BLaER1 treated with 17β-estradiol and CSF1 and Interleukin-3, amounts not matched to agents 10 nM and 100 nM (cell line): Measurements from ENCODE around the gene GAPDHS.

Experiments used
- H3K27ac ChIP-seq, 11 experiments: shearing (Covaris generic); formaldehyde crosslinking; 2 replicates each; pipeline ENCODE4 v1.8.1; 2022
- H3K27me3 ChIP-seq, 11 experiments: shearing (Covaris generic); formaldehyde crosslinking; 2 replicates each; pipeline ENCODE4 v1.8.1; 2022
- H3K36me3 ChIP-seq, 11 experiments: shearing (Covaris generic); formaldehyde crosslinking; 2 replicates each; pipeline ENCODE4 v1.8.1; 2022
- H3K4me1 ChIP-seq, 10 experiments: shearing (Covaris generic); formaldehyde crosslinking; 2 replicates each; pipeline ENCODE4 v1.8.1; 2022
- H3K4me2 ChIP-seq, 11 experiments: shearing (Covaris generic); formaldehyde crosslinking; 2 replicates each; pipeline ENCODE4 v1.8.1; 2022
- H3K4me3 ChIP-seq, 10 experiments: shearing (Covaris generic); formaldehyde crosslinking; 2 replicates each; pipeline ENCODE4 v1.8.1; 2022
- H3K9ac ChIP-seq, 11 experiments: shearing (Covaris generic); formaldehyde crosslinking; 2 replicates each; pipeline ENCODE4 v1.8.1; 2022
- H3K9me3 ChIP-seq, 11 experiments: shearing (Covaris generic); formaldehyde crosslinking; replicated peaks in 1 of 11; 2 replicates each; pipeline ENCODE4 v1.8.1; 2022
- H4K20me1 ChIP-seq, 11 experiments: shearing (Covaris generic); formaldehyde crosslinking; 2 replicates each; pipeline ENCODE4 v1.8.1; 2022
- Cebpa-rat ChIP-seq, 11 experiments: shearing (Covaris generic); IDR thresholded peaks; 2 replicates each; pipeline ENCODE4 v1.8.1; 2022

The GAPDHS gene

GRCh38 chr19:35549174-35549788, 16.0 kb downstream of the GAPDHS start:
- no peak for TF ChIP-seq Cebpa-rat (IDR thresholded peaks at IDR 0.05)
- Histone ChIP-seq H3K36me3 (peaks cover 9 to 48% (median 26%) of the 10 kb centered on the region in 11 experiments; a peak in 17 of 22 replicates), H3K4me1 (peaks cover 17 to 32% (median 24%) of the 10 kb centered on the region in 10 experiments), H3K9me3 (no peaks in the 10 kb centered on the region), H3K9ac (no peak overlapping the region), H3K27me3 (no peaks in the 10 kb centered on the region), H3K27ac (no peak overlapping the region), H4K20me1 (peaks cover 3 to 64% (median 22%) of the 10 kb centered on the region in 11 experiments; a peak in 14 of 22 replicates), H3K4me2 (no peak overlapping the region), H3K4me3 (no peak overlapping the region)

DNA sequence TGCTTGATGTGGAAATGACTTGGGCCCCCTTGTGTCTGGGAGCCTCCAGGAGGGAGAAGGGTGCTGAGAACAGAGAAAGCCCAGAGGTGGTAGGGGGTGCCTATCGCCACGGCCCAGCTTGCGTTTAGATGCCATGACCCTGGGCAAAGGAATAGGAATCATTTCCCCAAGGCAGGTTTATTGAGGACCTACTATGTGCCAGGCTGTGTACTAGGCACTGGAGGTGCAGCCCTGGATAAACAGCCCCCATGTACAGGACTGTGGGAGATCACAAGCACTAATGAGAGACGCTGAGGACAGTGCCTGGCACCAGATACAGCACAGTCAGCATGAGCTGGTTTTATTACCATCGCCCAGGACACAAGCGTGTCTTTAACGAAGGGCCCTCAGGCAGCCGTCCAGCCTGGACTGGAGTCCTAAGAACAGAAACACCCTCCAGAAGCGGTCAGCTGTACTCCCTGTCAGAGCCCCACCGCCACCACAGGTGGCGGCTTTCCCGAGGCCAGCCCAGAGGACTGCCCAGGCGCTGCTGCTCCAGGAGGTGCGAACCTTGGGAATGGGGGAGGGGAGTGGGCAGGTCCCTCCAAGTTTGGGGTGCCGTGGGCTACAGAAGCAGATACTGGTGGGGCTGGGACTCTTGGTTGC, 16.7 kb downstream of the GAPDHS start:
- Histone ChIP-seq H3K36me3 (peaks cover 9 to 48% (median 26%) of the 10 kb centered on the region in 11 experiments; a peak in 17 of 22 replicates), H3K27me3 (no peaks in the 10 kb centered on the region), H3K27ac (no peak overlapping the region), H3K9ac (no peak overlapping the region), H3K9me3 (no peaks in the 10 kb centered on the region), H3K4me3 (no peak overlapping the region), H4K20me1 (peaks cover 3 to 64% (median 22%) of the 10 kb centered on the region in 11 experiments; a peak in 14 of 22 replicates), H3K4me1 (peaks cover 11 to 26% (median 18%) of the 10 kb centered on the region in 10 experiments), H3K4me2 (no peak overlapping the region)
- no peak for TF ChIP-seq Cebpa-rat (IDR thresholded peaks at IDR 0.05)

GRCh38 chr19:35551091-35551810, 18.0 kb downstream of the GAPDHS start:
- TF ChIP-seq Cebpa-rat (IDR thresholded peaks at IDR 0.05) = no peak
- H3K9me3 ChIP-seq = no peaks in the 10 kb centered on the region
- H4K20me1 ChIP-seq = peaks cover 3 to 64% (median 22%) of the 10 kb centered on the region in 11 experiments; a peak in 14 of 22 replicates
- peaks cover 8 to 24% (median 18%) of the 10 kb centered on the region in 10 experiments for H3K4me1 ChIP-seq
- H3K27ac ChIP-seq = no peak overlapping the region
- H3K4me2 ChIP-seq = no peak overlapping the region
- no peak overlapping the region for H3K4me3 ChIP-seq
- H3K9ac ChIP-seq = no peak overlapping the region
- no peaks in the 10 kb centered on the region for H3K27me3 ChIP-seq
- peaks cover 9 to 48% (median 26%) of the 10 kb centered on the region in 11 experiments; a peak in 17 of 22 replicates for H3K36me3 ChIP-seq

GRCh38 chr19:35552534-35553384, 19.5 kb downstream of the GAPDHS start:
- no peak for TF ChIP-seq Cebpa-rat (IDR thresholded peaks at IDR 0.05)
- no peak overlapping the region; a peak in 1 of 22 replicates for H3K9ac ChIP-seq
- H3K4me1 ChIP-seq = peaks cover 0 to 14% (median 5%) of the 10 kb centered on the region in 10 experiments; a peak in 7 of 20 replicates
- no peaks in the 10 kb centered on the region for H3K9me3 ChIP-seq
- H3K4me2 ChIP-seq = no peak overlapping the region
- H3K4me3 ChIP-seq = no peak overlapping the region
- H3K36me3 ChIP-seq = peaks cover 7 to 35% (median 18%) of the 10 kb centered on the region in 11 experiments; a peak in 15 of 22 replicates
- H3K27me3 ChIP-seq = no peaks in the 10 kb centered on the region
- H3K27ac ChIP-seq = no peak overlapping the region
- peaks cover 0 to 58% (median 12%) of the 10 kb centered on the region in 11 experiments; a peak in 13 of 22 replicates for H4K20me1 ChIP-seq

- Histone ChIP-seq H3K4me1 (peaks cover 4 to 16% (median 9%) of the 10 kb centered on the region in 10 experiments), H3K9me3 (no peaks in the 10 kb centered on the region), H4K20me1 (peaks cover 0 to 54% (median 12%) of the 10 kb centered on the region in 11 experiments; a peak in 13 of 22 replicates)
These were observed 20.2 kb downstream of the GAPDHS start for GRCh38 chr19:35553385-35554000.

DNA sequence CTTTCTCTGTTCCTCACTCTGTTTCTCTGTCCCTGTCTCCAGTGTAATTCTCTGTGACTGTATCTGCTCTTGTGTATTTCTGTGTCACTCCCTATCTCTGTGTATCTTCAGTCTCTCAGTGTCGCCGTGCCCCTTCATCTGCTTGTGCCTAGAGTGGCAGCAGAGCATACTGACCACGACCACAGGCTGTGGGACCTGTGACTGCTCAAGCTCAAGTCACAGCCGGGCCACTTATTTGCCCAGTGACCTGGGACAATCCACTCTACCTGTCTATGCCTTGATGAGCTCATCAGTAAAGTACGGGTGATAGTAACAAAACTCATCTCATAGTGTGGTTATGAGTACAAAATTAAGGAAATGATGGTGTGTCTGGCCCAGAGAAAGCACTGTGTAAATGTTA, 20.8 kb downstream of the GAPDHS start:
- no peak for TF ChIP-seq Cebpa-rat (IDR thresholded peaks at IDR 0.05)

More at GRCh38 chr19:35553385-35554000, 20.2 kb downstream of the GAPDHS start:
- H3K4me2 ChIP-seq = no peak overlapping the region
- peaks cover 0 to 28% (median 14%) of the 10 kb centered on the region in 11 experiments; a peak in 11 of 22 replicates for H3K36me3 ChIP-seq
- peaks cover 0 to 4% (median 0%) of the 10 kb centered on the region in 11 experiments; a peak in 2 of 22 replicates for H3K27me3 ChIP-seq
- no peak overlapping the region for H3K4me3 ChIP-seq
- H3K9ac ChIP-seq = no peak overlapping the region; a peak in 1 of 22 replicates
- no peak overlapping the region for H3K27ac ChIP-seq
- no peak for TF ChIP-seq Cebpa-rat (IDR thresholded peaks at IDR 0.05)

DNA sequence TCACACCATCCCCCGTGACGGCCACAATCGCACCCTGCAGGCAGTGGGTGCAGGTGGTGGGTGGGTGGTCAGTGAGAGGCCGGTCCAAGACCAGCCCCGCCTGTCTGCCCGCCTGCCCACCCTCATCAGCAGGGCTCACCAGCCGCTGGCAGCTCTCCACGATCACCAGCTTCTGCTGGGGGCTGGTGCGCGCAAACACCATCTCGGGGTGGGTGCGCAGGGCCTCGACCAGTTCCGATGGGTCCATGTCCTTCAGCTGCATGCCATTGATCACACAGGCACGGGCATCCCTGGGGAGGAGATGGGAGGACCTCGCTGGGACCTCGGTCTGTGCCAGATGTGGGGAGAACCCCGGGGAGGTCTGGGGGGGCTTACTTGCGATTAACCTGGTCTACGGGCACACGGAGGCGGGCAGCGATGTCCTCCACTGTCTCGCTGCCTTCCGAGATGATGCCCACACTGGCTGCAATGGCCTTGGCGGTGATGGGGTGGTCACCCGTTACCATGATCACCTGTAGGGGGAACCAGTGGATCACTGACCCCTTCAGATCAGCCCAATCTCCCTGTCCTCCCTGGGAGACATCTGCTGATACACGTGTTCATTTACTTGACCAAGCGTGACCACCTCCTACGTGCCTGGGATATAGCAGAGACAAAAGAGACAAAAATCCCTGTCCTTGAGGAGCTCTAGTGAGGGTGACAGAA, 22.2 kb downstream of the GAPDHS start:
- peaks cover 0 to 6% (median 0%) of the 10 kb centered on the region in 11 experiments; a peak in 2 of 22 replicates for H3K27me3 ChIP-seq
- H3K4me2 ChIP-seq = no peak overlapping the region
- no peak overlapping the region for H3K4me3 ChIP-seq
- H3K9me3 ChIP-seq = no peaks in the 10 kb centered on the region
- H4K20me1 ChIP-seq = peaks cover 0 to 48% (median 4%) of the 10 kb centered on the region in 11 experiments; a peak in 7 of 22 replicates
- TF ChIP-seq Cebpa-rat (IDR thresholded peaks at IDR 0.05) = no peak
- H3K27ac ChIP-seq = no peak overlapping the region
- no peak overlapping the region for H3K9ac ChIP-seq
- peaks cover 14 to 25% (median 19%) of the 10 kb centered on the region in 10 experiments for H3K4me1 ChIP-seq
- H3K36me3 ChIP-seq = peaks cover 0 to 13% (median 5%) of the 10 kb centered on the region in 11 experiments; a peak in 5 of 22 replicates

More for the DNA sequence above, 20.8 kb downstream of the GAPDHS start:
- peaks cover 0 to 6% (median 0%) of the 10 kb centered on the region in 11 experiments; a peak in 2 of 22 replicates for H3K27me3 ChIP-seq
- peaks cover 9 to 22% (median 12%) of the 10 kb centered on the region in 10 experiments for H3K4me1 ChIP-seq
- peaks cover 0 to 24% (median 14%) of the 10 kb centered on the region in 11 experiments; a peak in 7 of 22 replicates for H3K36me3 ChIP-seq
- H3K4me2 ChIP-seq = no peak overlapping the region
- H3K4me3 ChIP-seq = no peak overlapping the region
- no peak overlapping the region for H3K27ac ChIP-seq
- H3K9me3 ChIP-seq = no peaks in the 10 kb centered on the region
- H3K9ac ChIP-seq = no peak overlapping the region; a peak in 1 of 22 replicates
- peaks cover 0 to 51% (median 14%) of the 10 kb centered on the region in 11 experiments; a peak in 14 of 22 replicates for H4K20me1 ChIP-seq
